AG09309 (cell line): ENCODE data around the gene USPL1.

Experiments
- DNase-seq: peaks from one replicate; pipeline ENCODE4 v3.0.0-alpha.2; 2010; ENCODE audit warnings: low read depth
- H3K4me3 ChIP-seq: 2 replicates; pipeline ENCODE4 v1.5.1; 2011; ENCODE audit warnings: mild to moderate bottlenecking, low read depth, low read length, moderate library complexity; ENCODE audit not compliant: control insufficient read depth
- TF ChIP-seq, protein P1 (sequence below): IDR thresholded peaks from 2 replicates; pipeline ENCODE4 v1.5.1; 2011; ENCODE audit warnings: mild to moderate bottlenecking, low read depth, low read length, inconsistent platforms; ENCODE audit not compliant: insufficient read depth, control insufficient read depth; ENCODE audit errors: missing control alignments

The USPL1 gene

DNA sequence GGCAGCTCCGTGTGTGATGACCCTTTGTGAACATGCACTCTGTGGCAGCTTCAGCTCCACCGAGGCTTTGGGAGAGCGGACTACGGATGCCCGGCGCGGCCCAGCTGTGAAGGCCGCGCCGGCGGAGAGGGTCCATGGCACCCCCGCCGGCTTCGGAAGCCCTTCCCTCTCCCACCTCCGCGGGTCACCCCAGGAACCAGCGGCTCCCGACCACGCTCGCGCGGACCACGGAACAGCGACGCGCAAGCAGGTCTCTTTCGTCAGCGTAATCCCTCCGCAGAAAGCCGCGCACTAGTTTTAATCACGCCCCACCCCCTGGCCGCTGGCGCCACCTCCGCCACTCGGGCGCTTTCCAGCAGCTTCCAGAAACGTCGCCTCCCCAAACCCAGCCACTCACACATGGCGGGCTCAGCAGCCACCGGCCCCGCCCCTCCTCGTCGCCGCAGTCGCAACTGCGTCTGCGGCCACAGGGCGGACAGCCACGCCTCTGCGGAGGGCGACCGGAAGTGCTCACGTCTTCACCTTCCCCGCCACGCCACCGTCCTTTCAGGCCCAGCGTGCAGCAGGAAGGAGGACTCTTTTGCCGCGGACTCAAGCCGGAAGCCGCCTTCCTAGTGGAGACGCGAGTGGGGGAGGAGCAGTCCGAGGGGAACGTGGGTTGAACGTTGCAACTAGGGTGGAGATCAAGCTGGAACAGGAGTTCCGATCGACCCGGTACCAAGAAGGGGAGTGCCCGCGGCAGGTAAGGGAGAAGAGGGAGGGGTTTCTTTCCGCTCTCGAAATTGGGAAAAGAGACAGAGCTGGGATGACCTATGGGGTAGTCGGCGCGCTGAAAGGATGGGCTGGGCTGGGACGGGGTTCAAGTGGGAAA lies at the start of gene USPL1:
Gene USPL1 (plus strand): TSS at position 606 of the 871 bp plus-strand sequence. CDS start 3,221 bp downstream, outside the sequence.
- TF ChIP-seq, protein P1, sequence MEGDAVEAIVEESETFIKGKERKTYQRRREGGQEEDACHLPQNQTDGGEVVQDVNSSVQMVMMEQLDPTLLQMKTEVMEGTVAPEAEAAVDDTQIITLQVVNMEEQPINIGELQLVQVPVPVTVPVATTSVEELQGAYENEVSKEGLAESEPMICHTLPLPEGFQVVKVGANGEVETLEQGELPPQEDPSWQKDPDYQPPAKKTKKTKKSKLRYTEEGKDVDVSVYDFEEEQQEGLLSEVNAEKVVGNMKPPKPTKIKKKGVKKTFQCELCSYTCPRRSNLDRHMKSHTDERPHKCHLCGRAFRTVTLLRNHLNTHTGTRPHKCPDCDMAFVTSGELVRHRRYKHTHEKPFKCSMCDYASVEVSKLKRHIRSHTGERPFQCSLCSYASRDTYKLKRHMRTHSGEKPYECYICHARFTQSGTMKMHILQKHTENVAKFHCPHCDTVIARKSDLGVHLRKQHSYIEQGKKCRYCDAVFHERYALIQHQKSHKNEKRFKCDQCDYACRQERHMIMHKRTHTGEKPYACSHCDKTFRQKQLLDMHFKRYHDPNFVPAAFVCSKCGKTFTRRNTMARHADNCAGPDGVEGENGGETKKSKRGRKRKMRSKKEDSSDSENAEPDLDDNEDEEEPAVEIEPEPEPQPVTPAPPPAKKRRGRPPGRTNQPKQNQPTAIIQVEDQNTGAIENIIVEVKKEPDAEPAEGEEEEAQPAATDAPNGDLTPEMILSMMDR: no peak
- DNase-seq: peak; percentile 98
- H3K4me3 ChIP-seq: peak within 1 kb of the TSS; percentile 90

DNA sequence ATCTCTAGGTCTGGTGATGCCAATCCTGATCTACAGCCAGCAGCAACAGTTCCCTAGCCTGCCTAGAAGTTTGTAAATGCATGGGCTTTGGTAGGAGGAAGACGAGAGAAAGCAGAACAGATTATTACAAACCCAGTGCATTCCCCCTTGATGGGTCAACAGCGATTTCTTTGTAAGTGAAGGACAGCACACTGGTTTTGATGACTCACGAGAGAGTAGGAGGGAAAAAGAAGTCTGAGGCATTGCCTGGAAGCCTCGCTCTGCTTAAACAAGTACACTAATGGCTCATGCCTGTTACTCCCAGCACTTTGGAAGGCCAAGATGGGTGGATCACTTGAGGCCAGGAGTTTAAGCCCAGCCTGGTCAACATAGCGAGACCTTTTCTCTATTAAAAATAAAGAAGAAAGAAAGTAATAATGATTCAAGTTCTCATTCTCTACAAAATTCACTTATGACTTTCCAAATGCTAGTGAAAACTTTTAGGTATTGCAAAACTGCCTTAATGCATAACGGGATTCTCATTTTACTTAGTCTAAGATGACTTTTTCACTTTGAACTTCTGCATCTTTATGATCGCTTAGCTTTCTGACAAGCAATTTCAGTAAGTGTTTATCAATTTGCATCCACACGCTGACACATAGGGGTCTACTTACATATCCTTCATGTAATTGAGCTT lies 47.7 kb upstream of the USPL1 start:
- TF ChIP-seq, protein P1: no peak
- no peak overlapping the region for H3K4me3 ChIP-seq
- peak; percentile 90 for DNase-seq

DNA sequence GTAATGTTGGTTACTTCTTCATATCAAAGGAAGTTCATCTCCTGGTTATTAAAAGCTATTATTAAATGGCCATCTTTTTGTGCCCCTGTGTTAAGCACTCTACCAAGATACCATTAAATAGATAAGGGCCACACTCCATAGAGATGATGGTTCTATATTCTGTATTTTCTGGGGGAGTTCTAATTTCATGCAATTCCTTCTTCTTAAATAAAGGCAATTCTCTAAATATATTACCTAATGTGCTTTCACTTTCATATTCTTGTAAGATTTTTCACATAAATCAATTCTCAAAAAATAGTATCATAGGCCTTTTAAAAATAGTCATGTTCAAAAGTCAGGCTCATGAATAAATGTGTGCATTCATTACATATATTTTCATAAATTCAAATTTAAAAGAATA lies 47.0 kb upstream of the USPL1 start:
- H3K4me3 ChIP-seq: no peak overlapping the region
- DNase-seq: no peak
- TF ChIP-seq, protein P1: no peak

DNA sequence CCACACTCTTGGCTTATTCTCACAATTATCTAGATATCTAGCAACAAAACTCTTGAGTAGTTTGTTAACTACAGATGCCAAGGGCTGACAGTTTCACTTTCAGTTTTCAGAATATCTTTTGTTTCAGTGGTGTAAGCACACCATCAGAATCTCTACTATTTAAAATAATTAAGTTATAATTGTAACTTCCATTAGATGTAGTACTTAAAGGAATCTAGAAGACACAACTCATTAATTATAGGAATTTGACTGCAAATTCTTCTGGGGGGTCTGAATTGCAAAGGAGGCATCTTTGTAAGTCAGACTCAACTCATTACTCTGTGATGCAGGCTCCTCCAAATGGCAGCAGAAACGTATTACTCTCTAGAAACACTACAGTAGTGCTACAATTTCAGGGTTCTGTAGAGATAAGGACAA lies 44.9 kb upstream of the USPL1 start:
- TF ChIP-seq, protein P1: peak; percentile 32
- H3K4me3 ChIP-seq: peak overlapping the region; percentile 18; the same call in 1 of the 2 replicates
- DNase-seq: no peak

DNA sequence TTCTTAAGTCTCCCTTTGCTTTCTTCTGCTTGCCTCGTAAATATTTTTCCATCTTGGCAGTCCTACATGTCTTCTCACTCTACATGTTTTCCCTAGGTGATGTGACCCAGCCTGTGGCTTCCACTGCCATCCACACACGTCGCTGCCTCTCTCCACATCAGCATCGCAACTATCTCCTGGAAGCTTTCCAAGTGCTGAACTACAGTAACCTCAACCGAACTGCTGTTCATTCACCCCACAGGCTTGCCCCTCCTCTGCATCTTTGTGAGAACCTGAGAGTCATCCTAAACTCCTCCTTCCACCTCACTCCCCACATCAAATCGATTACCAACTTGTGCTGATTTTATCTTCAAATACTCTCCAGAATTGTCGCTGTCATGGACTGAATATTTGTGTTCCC lies 41.2 kb upstream of the USPL1 start:
- no peak overlapping the region for H3K4me3 ChIP-seq
- no peak for DNase-seq
- TF ChIP-seq, protein P1: no peak

DNA sequence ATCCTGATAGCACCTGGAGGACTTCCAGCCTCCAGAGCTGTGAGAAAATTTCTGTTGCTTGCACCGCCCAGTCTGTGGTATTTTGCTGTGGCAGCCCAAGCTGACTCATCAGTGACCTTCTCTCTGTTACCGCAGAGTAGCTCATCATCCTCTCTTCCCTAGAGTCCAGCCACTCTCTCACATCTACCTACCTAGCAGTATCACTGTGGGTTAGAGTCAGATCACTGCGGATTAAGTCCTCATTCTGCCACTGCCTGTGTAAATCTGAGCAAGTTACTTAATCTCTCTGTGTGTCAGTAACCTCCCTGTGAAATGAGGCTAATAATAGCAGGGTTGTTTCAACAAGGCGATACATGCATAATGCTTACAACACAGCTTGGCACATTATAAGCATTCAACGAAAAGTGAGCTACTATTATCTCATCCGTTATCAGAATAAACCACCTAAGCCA lies 40.3 kb upstream of the USPL1 start:
- no peak overlapping the region for H3K4me3 ChIP-seq
- peak; percentile 81 for DNase-seq
- TF ChIP-seq, protein P1: no peak
